ENCODE data around the gene SOWAHC. TPM values are rescaled to one million over a fixed set of nuclear protein-coding genes. Genes with fewer than 3 reads are reported as not detected.

Gene SOWAHC
- total RNA-seq, 2 experiments from 2014 or later, result 0.29 TPM

GRCh38 chr2:109591206-109591605 is 23.0 kb upstream of the SOWAHC start:
- no peaks in the 10 kb centered on the region for H3K9me3 Mint-ChIP-seq
- no peak overlapping the region for H3K4me3 Mint-ChIP-seq
- H3K27me3 Mint-ChIP-seq, result no peaks in the 10 kb centered on the region
- TF ChIP-seq, protein P1, sequence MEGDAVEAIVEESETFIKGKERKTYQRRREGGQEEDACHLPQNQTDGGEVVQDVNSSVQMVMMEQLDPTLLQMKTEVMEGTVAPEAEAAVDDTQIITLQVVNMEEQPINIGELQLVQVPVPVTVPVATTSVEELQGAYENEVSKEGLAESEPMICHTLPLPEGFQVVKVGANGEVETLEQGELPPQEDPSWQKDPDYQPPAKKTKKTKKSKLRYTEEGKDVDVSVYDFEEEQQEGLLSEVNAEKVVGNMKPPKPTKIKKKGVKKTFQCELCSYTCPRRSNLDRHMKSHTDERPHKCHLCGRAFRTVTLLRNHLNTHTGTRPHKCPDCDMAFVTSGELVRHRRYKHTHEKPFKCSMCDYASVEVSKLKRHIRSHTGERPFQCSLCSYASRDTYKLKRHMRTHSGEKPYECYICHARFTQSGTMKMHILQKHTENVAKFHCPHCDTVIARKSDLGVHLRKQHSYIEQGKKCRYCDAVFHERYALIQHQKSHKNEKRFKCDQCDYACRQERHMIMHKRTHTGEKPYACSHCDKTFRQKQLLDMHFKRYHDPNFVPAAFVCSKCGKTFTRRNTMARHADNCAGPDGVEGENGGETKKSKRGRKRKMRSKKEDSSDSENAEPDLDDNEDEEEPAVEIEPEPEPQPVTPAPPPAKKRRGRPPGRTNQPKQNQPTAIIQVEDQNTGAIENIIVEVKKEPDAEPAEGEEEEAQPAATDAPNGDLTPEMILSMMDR (IDR thresholded peaks at IDR 0.05), result no peak
- CTCF ChIA-PET, result no interaction called here
- ATAC-seq, result no peak
- H3K4me1 Mint-ChIP-seq (ENCODE audit: low read depth), result no peaks in the 10 kb centered on the region
- POLR2A ChIA-PET, result no interaction called here
- no peak for DNase-seq
- no peaks in the 10 kb centered on the region for H3K36me3 Mint-ChIP-seq (ENCODE audit: low read depth)
- intact Hi-C loops (cut with micrococcal nuclease), result no loop called here
- H3K27ac Mint-ChIP-seq, result no peak overlapping the region

- TF ChIP-seq, protein P1 (IDR thresholded peaks at IDR 0.05), result no peak
- CTCF ChIA-PET, result no interaction called here
- Mint-ChIP-seq H3K9me3 (no peaks in the 10 kb centered on the region), H3K27ac (no peak overlapping the region), H3K4me3 (no peak overlapping the region), H3K36me3 (ENCODE audit: low read depth) (no peaks in the 10 kb centered on the region), H3K27me3 (no peaks in the 10 kb centered on the region), H3K4me1 (ENCODE audit: low read depth) (no peaks in the 10 kb centered on the region)
- DNase-seq (no peak), ATAC-seq (no peak)
- intact Hi-C loops (cut with micrococcal nuclease), result no loop called here
- POLR2A ChIA-PET, result no interaction called here
These were observed 21.3 kb upstream of the SOWAHC start for GRCh38 chr2:109592905-109593304.

DNA sequence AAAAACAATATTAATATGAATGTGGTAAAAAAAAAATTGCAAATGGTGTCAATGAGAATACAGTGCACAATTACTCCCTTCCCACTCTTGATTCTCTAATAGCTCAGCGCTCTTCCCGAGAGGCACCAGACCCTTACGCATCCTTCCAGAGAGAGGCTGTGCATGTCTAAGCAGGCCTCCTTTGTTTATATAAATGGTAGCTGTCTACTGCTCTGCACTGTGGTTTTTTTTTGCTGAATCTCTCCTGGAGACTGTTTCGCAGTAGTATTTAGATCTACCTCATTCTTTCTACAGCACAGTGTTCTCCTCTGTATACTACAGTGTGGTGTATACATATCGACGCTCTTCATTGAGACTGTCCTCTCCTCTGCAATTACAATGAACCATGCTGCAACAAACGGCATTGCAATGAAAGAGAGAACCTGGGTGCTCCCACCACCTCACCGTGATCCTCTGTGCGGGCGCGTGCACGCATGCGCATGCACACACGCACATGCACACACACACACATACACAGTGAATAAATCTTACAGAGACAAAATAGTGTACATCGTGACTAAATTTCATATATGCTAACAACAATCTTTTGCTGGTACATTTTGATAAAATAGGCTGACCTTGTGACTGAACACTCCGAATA is 19.8 kb upstream of the SOWAHC start:
- intact Hi-C loops (cut with micrococcal nuclease), result no loop called here
- DNase-seq (no peak), ATAC-seq (no peak)
- no peak overlapping the region for H3K27ac Mint-ChIP-seq
- no peak overlapping the region for H3K4me3 Mint-ChIP-seq
- no peaks in the 10 kb centered on the region for H3K36me3 Mint-ChIP-seq (ENCODE audit: low read depth)
- CTCF ChIA-PET, result interaction anchor here (1.6 kb wide), 1 partner anchor 48 kb away, joined by 4 read pairs; no protein-coding TSS in a partner anchor
- TF ChIP-seq, protein P1 (IDR thresholded peaks at IDR 0.05), result no peak
- no peaks in the 10 kb centered on the region for H3K9me3 Mint-ChIP-seq
- H3K27me3 Mint-ChIP-seq, result no peaks in the 10 kb centered on the region
- H3K4me1 Mint-ChIP-seq (ENCODE audit: low read depth), result no peaks in the 10 kb centered on the region
- POLR2A ChIA-PET, result no interaction called here

DNA sequence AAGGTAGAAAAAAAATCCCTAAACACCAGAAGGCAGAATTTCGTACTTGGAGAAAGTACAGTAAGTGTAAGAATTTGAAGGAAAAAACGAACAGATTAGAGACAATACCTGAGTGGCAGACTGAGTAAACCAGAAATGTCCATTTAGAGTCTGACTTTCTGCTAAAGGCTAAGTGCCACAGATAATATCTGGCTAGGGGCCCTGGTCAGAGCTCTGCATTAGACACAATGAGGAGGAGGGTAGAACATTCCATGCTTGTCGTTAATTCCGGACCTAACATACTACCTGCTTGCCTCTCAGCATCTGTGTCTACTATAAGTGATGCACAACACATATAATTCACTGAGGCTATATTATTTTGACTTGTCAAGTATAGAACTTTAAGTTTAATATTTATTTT is 18.5 kb upstream of the SOWAHC start:
- no peak for DNase-seq
- Mint-ChIP-seq H3K27me3 (peaks cover 5% of the 10 kb centered on the region), H3K9me3 (no peaks in the 10 kb centered on the region), H3K4me3 (no peak overlapping the region), H3K36me3 (ENCODE audit: low read depth) (no peaks in the 10 kb centered on the region), H3K4me1 (ENCODE audit: low read depth) (no peaks in the 10 kb centered on the region), H3K27ac (no peak overlapping the region)
- ChIA-PET CTCF (interaction anchor here (1.6 kb wide), 1 partner anchor 49 kb away, joined by 4 read pairs; no protein-coding TSS in a partner anchor), POLR2A (no interaction called here)
- TF ChIP-seq, protein P1 (IDR thresholded peaks at IDR 0.05), result no peak
- ATAC-seq, result no peak
- intact Hi-C loops (cut with micrococcal nuclease), result no loop called here

GRCh38 chr2:109597283-109597682 is 16.9 kb upstream of the SOWAHC start:
- ChIA-PET CTCF (interaction anchor here (0.9 kb wide), 1 partner anchor 12 kb away, joined by 3 read pairs; no protein-coding TSS in a partner anchor), POLR2A (interaction anchor here (0.8 kb wide), 2 partner anchors 29 to 56 kb away, joined by 3 read pairs; no protein-coding TSS in a partner anchor)
- Mint-ChIP-seq H3K36me3 (ENCODE audit: low read depth) (no peaks in the 10 kb centered on the region), H3K4me1 (ENCODE audit: low read depth) (no peaks in the 10 kb centered on the region), H3K4me3 (no peak overlapping the region), H3K27me3 (peaks cover 13% of the 10 kb centered on the region), H3K27ac (no peak overlapping the region), H3K9me3 (no peaks in the 10 kb centered on the region)
- TF ChIP-seq, protein P1 (IDR thresholded peaks at IDR 0.05), result no peak
- intact Hi-C loops (cut with micrococcal nuclease), result no loop called here
- ATAC-seq (no peak), DNase-seq (no peak)
